ENCODE measurements around the gene TNRC6C. TPM values are rescaled to one million over a fixed set of nuclear protein-coding genes. Genes with fewer than 3 reads are reported as not detected.

TNRC6C gene
- total RNA-seq, 4 donors from 2014 or later = 2.6 to 10.9 (median 4.7) TPM

DNA sequence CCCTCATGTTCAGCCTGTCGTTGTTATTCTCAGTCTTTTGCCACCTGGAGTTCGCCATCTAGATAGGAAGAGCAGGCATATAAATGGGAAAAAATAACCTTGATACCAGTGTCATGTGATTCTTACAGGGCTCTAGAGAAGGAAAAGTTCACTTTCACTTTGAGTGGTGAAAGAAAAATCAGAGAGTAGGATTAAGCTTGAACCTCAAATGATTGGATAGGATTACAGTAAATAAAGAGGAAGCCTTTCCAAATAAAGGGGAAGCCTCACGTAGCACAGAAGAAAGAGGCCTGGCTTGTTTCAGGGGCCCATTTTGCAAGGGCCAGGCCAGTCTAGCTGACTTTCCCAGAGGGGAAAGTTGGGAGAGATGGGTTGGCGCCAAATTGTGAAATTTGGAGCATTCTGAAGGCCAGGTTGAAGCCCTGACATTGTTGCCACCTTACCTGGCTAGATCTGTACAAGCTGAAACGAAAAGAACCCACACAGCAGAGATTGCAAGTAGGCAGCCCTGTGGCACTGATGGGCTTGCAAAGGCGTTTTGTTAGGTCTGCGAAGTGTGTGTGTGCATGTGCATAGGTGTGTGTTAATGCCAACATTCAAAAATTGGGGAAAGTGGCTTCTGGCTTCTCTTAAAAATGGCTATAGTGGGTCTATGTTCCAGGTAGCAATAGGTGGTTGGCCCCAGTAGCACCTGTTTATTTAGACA lies 131.2 kb downstream of the TNRC6C start:
- 57 to 64% methylated on average over 7 of the region's 7 CpGs for WGBS, 2 donors
- TF ChIP-seq POLR2A (IDR thresholded peaks at IDR 0.05) = no peak
- no peak for TF ChIP-seq CTCF (IDR thresholded peaks at IDR 0.05)
- Histone ChIP-seq H3K27me3 (no peaks in the 10 kb centered on the region), H3K4me3 (no peak overlapping the region), H3K4me1 (peaks cover 0 to 11% (median 6%) of the 10 kb centered on the region in 3 donors), H3K36me3 (peaks cover 9 to 96% (median 10%) of the 10 kb centered on the region in 3 donors), H3K9me3 (no peaks in the 10 kb centered on the region), H3K27ac (peak overlapping the region in 1 of 4 donors; percentile 48)
- no peak for DNase-seq
- intact Hi-C loops (cut with DNase I) = no loop called here

GRCh38 chr17:78092794-78093324 lies 134.4 kb downstream of the TNRC6C start:
- Histone ChIP-seq H3K27me3 (no peaks in the 10 kb centered on the region), H3K4me1 (peaks cover 0 to 11% (median 6%) of the 10 kb centered on the region in 3 donors), H3K27ac (no peak overlapping the region), H3K36me3 (peaks cover 6 to 99% (median 7%) of the 10 kb centered on the region in 3 donors), H3K9me3 (no peaks in the 10 kb centered on the region), H3K4me3 (no peak overlapping the region)
- intact Hi-C loops (cut with DNase I) = no loop called here
- TF ChIP-seq CTCF (IDR thresholded peaks at IDR 0.05) (no peak), POLR2A (IDR thresholded peaks at IDR 0.05) (no peak)
- no peak for DNase-seq
- 63 to 75% methylated on average over 5 to 6 of the region's 6 CpGs for WGBS, 2 donors

GRCh38 chr17:78095035-78095434 lies 136.5 kb downstream of the TNRC6C start:
- H3K4me3 ChIP-seq = no peak overlapping the region
- H3K4me1 ChIP-seq = peaks cover 0 to 2% (median 0%) of the 10 kb centered on the region in 3 donors
- DNase-seq = no peak
- no peak overlapping the region for H3K27ac ChIP-seq
- TF ChIP-seq CTCF (IDR thresholded peaks at IDR 0.05) (no peak), POLR2A (IDR thresholded peaks at IDR 0.05) (no peak)
- WGBS, 2 donors = 94 to 95% methylated on average over 4 to 6 of the region's 6 CpGs
- peaks cover 15 to 100% (median 20%) of the 10 kb centered on the region in 3 donors for H3K36me3 ChIP-seq
- no peaks in the 10 kb centered on the region for H3K27me3 ChIP-seq
- intact Hi-C loops (cut with DNase I) = no loop called here
- no peaks in the 10 kb centered on the region for H3K9me3 ChIP-seq

DNA sequence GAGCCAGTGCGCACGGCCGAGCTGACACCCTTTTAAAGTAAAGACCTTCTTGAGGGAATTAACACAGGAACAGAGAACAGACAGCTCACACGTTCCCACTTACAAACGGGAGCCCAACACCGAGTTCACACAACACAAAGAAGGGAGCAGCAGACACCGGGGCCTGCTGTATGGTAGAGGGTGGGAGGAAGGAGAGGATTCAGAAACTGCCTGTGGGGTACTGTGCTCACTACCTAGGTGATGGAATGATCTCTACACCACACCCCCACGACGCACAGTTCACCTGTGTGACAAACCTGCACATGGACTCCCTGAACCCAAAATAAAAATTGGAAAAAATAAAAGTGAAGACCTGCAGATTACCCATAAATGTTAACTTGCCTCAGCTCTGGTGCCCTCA lies 137.6 kb downstream of the TNRC6C start:
- Histone ChIP-seq H3K36me3 (peaks cover 15 to 100% (median 24%) of the 10 kb centered on the region in 3 donors), H3K4me1 (no peaks in the 10 kb centered on the region), H3K27me3 (no peaks in the 10 kb centered on the region), H3K4me3 (no peak overlapping the region), H3K27ac (no peak overlapping the region), H3K9me3 (no peaks in the 10 kb centered on the region)
- DNase-seq = no peak
- TF ChIP-seq POLR2A (IDR thresholded peaks at IDR 0.05) (no peak), CTCF (IDR thresholded peaks at IDR 0.05) (no peak)
- WGBS, 2 donors = 91 to 92% methylated on average over 9 of the region's 9 CpGs
- intact Hi-C loops (cut with DNase I) = no loop called here

DNA sequence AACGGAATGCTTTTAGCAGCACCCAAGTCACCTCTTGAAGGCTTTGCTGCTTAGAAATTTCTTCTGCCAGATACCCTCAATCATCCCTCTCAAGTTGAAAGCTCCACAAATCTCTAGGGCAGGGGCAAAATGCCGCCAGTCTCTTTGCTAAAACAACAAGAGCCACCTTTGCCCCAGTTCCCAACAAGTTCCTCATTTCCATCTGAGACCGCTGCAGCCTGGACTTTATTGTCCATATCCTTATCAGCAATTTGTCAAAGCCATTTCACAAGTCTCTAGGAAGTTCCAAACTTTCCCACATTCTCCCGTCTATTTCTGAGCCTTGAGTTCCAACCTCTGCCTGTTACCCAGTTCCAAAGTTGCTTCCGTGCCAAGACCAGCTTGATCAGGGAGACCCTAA lies 142.6 kb downstream of the TNRC6C start:
- H3K27ac ChIP-seq = no peak overlapping the region
- 93 to 98% methylated on average over 5 of the region's 5 CpGs for WGBS, 2 donors
- H3K4me3 ChIP-seq = no peak overlapping the region
- DNase-seq = no peak
- TF ChIP-seq CTCF (IDR thresholded peaks at IDR 0.05) (no peak), POLR2A (IDR thresholded peaks at IDR 0.05) (no peak)
- intact Hi-C loops (cut with DNase I) = no loop called here
- H3K9me3 ChIP-seq = no peaks in the 10 kb centered on the region
- peaks cover 0 to 11% (median 0%) of the 10 kb centered on the region in 3 donors for H3K4me1 ChIP-seq
- no peaks in the 10 kb centered on the region for H3K27me3 ChIP-seq
- peaks cover 22 to 95% (median 30%) of the 10 kb centered on the region in 3 donors for H3K36me3 ChIP-seq
